Measurements from ENCODE around the gene STON1.
"Not testable (repeated sequence)": the region's sequence is repeated elsewhere in the genome, so short reads cannot be mapped to it uniquely, and the experiment has no call there.

Gene STON1

DNA sequence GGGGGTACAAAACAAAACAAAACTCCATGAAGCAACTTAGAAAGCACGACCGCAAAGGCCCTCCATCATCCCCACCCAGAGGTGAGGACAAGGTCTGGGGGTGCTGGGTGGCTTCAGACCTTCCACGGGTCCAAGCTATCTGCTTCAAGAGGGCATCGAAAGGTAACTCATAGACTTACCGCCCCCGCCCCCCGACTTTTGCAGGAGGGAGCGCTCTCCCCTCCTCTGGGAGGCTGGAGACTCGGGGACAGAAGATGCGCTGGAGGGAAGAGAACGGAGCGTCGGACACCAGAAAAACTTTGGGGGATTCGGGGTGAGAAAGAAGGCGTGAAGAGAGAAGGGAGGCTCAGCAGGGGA lies 300 bp upstream of the STON1 start:
- no peak for DNase-seq

DNA sequence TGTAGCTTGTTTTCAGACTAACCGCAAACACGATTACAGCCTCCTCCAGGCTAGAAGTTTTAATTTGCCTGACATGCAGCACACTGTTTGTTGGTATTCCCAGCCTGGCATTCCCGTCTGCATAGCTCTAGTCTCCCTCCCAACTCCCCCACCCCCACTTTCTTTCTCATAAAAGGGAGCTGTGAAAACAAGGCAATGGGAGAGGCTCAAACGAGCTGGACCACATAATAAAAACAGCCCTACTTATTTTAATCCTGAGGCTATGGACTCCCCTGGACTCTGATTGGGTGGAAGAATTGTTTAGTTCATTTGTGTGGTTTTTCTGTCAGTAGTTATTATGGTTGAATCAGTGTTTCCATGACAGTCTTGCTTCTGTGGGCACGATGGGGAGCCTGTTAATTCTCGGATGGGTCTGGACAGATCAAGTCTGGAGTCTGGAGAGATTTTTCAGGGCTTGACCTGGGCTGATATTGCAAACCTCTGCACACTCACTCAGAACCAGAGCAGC lies 1.2 kb downstream of the STON1 start:
- DNase-seq, result no peak

DNA sequence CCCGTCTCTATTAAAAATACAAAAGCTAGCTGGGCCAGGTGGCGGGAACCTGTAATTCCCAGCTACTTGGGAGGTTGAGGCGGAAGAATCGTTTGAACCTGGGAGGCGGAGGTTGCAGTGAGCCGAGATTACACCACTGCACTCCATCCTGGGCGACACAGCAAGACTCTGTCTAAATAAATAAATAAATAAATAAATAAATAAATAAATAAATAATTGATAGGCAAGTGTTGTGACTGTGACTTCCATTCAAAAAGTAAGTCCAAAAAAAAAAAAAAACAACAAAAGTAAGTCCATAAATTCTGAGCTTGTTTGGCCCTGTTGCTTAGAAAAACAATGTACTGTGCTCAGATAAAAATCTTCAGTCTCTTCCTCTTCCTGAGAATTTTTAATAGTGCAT lies 2.2 kb downstream of the STON1 start:
- DNase-seq, result no peak

DNA sequence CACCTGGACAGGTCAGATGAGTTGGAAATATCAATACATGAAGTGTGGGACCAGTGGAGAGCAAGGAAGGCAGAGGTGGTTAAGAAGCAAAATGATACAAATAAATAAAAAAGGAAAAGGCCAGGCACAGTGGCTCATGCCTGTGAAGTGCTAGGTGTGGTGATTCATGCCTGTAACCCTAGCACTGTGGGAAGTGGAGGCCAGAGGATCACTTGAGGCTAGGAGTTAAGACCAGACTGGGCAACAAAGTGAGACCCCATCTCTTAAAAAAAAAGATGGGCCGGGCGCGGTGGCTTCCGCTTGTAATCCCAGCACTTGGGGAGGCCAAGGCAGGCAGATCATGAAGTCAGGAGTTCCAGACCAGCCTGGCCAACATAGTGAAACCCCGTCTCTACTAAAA lies 2.9 kb downstream of the STON1 start:
- no peak for DNase-seq

DNA sequence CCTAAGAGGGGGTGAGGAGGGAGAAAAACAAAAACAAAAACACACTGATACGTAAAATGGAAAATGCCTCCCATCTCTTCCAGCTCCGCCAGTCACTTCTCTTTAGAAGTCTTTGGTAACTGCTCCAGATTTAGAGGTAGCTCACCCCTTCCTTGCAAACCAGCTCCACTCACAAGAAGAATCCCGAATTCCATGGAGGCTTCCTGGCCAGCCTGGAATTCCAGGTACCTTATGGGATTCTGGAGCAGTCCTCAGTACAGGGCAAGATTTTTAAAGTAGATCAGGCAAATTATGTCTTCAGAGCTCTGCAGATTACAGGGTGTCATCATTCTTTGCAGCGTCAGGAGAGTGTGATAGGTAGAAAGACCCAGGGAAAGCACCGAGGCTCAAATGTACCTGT lies 4.8 kb downstream of the STON1 start:
- no peak for DNase-seq

DNA sequence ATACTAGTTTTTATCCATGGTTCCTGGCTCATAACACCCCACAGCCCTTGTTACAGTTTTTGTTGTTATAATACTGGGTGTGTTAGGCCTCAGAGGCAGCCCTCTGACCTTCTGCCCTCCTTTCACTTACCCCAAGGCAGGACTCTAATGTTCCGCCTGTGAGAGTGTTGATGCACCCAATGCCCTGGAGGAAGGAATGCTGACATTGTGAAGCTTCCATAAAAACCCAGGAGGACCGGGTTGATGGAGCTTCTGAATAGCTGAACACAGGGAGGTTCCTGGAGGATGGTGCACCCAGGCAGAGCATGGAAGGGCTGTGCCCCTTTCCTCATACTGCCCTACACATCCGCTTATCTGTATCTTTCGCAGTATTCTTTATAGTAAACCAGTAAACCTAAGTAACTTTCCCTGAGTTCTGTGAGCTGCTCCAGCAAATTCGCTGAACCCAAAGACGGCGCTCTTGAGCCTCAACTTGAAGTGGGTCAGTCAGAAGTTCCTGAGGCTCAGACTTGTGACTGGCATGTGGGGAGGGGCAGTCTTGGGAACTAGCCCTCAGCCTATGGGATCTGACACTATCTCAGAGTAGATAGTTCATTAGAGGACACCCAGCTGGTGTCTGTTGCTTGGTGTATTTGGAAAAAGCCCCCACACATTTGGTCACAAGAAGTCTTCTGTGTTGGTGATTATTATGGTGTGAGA lies 10.4 kb downstream of the STON1 start:
- DNase-seq, result no peak

DNA sequence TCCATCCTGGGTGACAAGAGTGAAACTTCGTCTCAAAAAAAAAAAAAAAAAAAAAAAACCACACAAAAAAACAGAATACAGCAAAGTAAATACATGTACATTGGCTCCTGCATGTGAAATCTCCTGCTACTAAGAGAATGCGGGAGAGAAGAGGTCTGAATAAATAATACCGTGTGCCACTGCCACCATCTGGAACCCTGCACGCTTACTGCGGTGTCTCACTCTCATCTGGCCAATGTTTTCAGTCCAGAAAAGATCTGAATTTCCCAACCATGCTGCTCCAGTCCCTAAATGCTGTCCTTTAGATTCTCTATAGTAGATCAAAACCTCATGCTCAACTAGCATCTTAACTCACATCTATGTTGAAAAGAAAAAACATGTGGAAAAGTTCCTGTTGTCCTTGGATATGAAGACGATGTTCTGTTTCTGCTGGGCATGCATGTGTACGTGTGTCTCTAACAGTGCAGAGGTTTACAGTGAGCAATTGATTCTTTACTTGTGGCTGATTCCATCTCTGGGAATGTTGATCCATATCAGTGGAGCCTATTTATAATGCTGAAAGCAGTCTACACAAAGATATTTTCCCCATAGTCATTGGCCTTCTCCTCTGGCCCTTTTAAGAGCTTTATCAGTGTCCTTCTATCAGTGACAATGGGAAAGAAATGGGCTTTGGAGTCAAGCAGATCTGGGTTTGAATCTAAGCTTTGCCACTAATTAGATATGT lies 11.9 kb downstream of the STON1 start:
- no peak for DNase-seq

DNA sequence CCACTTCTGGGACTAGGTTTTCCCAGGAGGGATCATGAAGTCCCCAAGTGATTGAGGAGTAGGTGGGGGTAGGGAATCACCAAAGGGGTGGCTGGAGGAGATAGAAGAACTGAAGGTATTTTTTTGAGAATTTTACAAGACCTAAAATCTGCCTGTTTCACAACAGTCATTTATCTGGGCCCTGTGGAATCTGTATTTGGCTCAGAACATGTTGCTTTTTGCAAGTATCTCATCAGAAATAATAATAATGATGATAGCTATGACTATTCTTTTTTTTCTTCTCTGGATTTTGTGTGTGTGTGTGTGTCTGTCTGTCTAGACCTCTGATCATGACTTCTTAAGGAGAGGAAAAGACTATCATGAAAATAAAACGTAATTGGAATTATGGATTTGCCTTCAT lies 13.9 kb downstream of the STON1 start:
- DNase-seq, result no peak

DNA sequence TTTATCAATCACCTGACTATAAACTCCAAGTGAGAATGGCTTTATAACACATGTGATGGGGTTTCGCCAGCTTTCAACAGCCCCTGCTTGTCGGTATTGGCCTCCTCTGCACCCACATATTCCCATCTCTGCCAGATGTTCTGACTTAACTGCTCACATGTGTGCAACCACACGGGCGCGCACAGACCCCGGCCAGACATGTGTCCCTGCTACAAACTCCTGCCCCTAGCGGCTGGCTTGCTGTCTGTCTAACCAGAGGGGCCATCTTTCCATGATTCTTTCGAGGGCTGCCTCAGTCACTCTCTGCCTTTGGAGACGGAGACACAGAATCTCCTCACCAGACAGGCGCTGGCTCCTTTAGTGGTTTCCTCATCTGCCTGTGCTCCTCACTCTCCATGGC lies 15.3 kb downstream of the STON1 start:
- no peak for DNase-seq

DNA sequence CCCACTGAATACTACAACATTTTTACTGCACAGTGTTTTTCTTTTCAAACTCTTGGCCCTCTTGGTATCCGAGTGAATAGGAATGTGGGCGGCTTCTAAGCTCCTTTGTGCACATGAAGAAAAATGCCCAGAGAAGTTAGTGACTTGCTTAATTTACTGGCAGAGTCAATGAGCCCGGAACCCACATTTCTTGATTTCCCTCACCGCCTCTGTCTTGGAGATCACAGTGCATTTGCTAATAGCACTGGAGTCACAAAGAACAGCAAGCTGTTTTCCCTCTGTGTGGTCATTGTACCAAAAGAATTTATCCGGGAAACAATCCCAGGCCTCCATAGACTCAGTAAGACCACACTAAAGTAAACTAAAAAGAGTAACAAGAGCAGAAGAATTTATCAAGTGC lies 18.9 kb downstream of the STON1 start:
- no peak for DNase-seq

DNA sequence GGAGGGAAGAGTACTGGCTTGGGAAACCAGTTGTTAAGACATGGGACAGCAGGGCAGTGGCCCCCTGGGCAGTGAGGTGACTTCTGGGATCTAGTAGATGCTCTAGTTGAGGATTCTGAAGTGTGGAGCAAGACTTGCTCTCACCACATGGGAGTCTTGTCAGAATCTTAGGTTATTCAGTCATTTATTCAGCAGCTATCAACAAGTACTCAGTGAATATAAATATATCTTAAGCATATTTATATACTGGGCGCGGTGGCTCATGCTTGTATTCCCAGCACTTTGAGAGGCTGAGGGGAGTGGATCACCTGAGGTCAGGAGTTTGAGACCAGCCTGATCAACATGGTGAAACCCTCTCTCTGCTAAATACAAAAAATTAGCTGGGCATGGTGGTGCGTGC lies 20.0 kb downstream of the STON1 start:
- no peak for DNase-seq

DNA sequence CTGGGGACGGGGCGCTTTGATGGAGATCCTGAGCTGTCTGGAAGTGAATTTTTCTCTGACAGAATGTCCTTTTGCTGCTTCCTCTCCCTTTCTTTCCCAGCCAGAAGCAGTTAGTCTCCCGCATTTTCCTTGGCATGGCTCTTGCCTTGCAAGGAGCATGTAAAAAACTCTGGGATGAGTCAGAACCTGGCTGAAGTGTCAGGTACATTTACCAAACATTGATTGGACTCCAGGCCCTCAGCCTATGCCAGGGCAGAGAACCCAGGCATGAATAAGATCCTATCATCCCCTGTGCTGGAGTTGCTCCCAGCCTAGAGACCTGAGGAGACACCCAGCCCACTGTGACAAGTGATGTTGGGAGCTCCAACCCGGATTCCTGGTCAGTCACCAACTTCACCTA lies 21.6 kb downstream of the STON1 start:
- DNase-seq, result no peak

DNA sequence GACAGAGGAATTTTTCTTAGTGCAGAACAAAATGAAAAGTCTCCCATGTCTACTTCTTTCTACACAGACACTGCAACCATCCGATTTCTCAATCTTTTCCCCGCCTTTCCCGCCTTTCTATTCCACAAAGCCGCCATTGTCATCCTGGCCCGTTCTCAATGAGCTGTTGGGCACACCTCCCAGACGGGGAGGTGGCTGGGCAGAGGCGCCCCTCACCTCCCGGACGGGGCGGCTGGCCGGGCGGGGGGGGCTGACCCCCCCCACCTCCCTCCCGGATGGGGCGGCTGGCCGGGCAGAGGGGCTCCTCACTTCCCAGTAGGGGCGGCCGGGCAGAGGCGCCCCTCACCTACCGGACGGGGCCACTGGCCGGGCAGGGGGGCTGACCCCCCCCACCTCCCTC lies 25.1 kb downstream of the STON1 start:
- DNase-seq, result not testable (repeated sequence)

DNA sequence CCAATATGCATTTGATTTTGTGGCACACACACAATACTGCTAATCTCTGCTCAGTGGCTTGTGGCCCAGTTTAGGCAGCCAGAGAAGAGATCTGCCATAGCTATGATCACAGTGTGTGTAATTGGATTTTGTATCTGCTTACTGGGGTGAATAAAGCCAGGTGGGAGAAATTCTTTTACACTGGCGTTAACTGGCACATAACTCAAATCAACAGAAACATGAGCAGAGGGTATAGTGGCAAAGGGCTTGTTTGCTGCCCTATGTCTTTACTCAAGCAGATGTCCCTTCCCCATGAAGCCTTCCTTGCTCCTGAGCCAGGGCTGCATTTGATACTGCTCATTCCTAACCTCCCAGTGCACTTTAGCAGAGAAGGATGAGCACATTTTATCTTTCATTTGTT lies 28.5 kb downstream of the STON1 start:
- no peak for DNase-seq

DNA sequence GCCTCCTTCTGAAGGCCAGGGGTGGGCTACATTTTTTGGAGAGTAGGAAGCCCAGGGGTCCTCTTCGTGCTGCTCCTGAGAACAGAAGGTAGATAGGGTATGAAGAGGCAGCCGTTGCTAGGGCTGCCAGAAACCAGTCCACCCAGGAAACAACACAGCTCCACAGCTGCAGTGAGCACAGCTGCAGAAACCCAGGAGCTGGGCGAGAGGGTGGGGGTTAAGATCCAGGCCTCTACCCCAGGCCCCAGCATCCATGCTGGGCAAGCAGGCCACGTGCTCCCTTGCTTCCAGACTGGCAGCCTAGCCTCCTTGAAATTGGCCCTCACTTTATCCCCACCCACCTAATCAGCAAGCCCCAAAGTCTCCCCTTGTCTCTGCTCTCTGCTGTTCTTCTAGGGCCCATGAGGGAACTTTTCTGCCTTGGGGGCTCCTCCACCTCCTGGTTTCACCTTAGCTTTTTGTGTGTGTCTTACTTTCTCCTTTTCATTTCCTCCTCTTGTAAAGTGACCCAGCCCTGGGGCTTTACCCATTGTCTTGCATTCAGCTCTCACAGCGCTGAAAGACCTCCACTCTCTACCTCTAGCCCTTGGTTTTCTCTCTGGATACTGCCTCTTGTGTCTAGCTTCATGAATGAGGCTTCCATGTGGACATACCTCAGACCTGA lies 30.7 kb downstream of the STON1 start:
- DNase-seq, result no peak

DNA sequence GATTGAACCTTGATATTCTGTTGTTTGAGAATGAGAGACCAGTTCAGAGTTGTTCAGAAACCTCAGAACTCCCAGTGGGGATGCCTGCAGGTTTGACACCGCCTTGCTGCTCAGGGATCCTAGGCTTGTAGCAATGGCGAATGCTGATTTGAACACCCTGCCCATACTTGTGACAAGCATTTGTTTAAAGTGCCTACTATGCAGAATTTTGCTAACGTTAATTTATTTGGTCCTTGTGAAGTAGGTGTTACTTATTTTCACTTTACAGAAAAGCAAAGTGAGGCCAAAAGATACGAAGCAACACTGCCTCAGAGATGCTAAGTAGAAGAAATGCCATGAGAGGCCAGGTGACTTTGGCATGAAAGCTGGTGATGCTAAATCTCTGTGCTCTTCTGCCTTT lies 32.3 kb downstream of the STON1 start:
- DNase-seq, result no peak

DNA sequence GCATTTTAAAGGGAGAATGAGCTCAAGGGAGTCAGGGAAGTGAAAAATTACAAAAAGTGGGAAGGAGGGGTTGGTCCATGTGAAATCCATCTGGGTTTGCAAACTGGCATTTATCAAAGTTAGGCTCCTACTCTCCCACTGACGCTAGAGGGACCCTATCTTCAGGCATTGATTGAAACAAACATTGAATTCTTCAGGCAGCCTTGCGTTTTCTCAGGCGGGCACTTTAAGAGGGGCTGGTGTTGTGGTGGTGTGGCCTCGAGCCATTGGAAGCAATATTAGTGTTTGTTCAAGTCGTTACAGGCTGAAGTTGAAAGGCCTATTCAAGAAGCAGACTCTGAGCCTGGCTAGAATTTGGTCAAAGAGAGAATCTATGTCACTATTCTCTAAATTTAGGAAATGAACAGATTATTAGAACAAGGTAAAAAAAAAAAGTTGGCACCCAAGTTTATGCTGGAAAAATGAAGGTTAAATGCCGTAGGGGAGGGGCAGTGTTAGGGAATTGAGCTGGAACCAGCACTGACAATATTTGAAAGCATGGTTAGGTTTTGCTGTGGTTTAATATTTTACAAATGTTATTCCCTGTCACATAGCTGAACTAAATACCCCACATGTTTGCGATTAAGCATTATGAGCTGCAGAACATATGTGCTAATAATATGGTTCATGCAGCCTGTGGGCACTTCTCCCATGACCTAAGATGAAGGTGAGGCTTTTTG lies 36.8 kb downstream of the STON1 start:
- no peak for DNase-seq

DNA sequence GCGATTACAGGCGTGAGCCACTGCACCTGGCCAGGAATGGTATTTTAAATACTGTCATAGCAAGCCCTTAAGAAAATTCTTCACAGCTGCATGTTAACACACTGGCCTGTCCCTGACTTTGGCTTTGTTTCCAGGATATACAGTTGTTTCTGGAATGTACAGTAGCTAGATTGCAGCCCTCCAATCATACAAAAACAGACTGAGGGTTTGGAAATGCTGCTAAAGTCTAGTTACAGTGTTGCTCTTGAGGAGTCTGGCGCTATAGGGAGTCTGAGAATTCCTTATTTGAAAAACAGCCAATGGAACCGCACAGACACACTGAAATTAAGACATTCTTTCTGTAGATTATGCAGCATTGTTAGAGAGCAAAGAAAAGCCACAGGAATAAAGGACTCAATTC lies 37.7 kb downstream of the STON1 start:
- no peak for DNase-seq

DNA sequence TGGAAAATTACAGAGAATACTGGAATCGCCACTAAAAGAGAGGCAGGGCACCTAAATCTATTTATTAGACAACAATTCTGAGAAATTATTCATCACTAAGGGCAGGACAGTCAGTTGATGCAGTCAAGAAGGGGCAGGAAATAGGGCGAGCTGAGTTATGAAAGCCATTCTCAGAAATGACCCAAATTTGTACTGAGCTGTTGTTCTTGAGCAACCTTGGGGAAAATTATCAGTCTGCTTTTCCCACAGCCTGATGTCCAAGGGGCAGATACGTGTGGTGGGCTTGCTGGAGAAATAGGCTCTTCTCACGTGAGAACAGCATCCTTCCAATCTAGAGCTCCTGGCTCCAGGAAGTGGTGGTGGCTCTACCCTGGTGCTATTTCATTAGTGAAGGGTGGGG lies 38.6 kb downstream of the STON1 start:
- DNase-seq, result no peak

DNA sequence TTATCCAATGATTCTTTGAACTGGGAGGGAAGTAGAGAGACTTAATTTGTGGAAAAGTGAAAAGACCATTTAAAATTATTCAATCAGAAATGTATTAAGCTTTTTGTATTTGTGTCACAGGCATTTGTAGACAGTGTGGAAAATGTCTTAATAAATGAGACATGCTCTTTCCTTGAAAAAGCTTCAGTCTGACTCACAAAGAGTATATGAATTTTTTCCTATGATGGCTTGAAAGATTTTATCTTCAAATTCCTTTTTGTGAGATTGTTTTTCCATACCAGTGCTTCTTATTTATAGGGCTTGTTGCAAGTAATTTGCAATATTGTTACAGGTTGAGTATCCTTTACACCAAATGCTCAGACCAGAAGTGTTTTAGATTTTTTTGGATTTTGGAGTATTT lies 39.5 kb downstream of the STON1 start:
- no peak for DNase-seq

DNA sequence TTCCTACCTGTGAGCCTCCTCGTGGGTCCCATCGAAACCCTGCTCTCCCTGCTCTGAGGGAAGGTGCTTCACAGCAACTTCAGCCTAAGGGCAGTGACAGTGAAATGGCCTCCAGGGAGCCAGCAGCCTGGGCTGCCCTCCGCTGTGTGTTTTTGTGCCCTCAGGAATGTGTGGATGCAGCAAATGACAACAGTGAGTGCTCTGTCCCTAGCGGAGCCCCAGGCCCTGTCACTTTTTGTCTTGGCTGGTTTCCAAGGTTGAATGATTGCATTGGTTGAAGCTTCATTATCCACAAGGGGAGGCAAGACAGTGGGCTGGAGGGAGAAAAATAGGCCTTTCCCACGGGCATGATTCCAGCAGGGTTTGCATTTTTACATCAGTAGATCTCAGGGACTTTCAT lies 42.9 kb downstream of the STON1 start:
- no peak for DNase-seq

DNA sequence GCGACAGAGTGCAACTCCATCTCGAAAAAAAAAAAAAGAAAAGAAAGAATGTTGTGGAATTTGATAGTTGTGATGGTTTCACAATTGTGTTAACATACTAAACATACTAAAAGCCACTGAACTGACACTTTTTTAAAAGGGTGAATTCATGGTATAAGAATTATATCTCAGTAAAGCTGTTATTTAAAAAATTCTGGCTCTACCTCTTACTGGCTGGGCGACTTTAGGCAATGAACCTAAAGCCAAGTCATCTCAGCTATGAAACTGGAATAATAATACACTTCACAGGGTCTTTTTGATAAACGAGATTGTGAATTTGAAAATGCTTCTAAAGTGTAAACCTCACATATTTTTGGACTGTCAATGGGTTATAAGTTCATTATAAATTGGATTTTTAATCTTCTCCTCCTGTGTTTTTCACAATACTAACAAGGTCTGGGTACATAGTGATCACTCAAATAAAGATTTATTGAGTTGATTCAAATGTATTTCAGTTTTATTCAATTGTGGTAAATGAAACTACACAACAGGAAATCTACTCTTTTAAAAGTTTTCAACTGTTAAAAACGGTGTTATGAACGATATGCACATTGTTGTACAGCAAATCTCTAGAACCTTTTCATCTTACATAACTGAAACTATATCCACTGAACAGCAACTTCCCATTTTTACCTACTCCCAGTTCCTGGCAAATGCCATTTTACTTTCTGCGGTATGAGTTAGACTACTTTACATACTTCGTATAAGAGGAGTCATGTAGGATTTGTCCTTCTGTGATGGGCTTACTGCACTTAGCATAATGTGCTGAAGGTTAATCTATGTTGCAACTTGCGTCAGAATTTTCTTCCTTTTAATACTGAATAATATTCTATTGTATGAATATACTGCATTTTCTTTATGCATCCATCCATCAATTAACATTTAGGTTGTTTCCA lies 44.7 kb downstream of the STON1 start:
- DNase-seq, result no peak

Data from SW 1271 (cell line).